MCF 10A (cell line): ENCODE data around the gene DUSP2. TPM values are rescaled to one million over a fixed set of nuclear protein-coding genes. Genes with fewer than 3 reads are reported as not detected.

Experiments used
- BruUV-seq: library from RNA; stranded (reverse); fragments of 400-500 nt; replicated peaks from 2 replicates; lab custom pipeline; 2021; lab: Mats Ljungman, UMichigan
- CTCF ChIA-PET: fragments of 300-600 bp; sonication (Branson Sonifier 250); formaldehyde crosslinking; extraction: SDS; loops from one replicate; lab custom pipeline; 2021; ENCODE audit warnings: antibody characterized with exemption, inconsistent platforms; lab: Yijun Ruan, JAX
- POLR2A ChIA-PET: fragments of 300-600, 350-650 bp; sonication (Branson Sonifier 250); formaldehyde crosslinking; extraction: SDS; loops from one replicate; lab custom pipeline; 2020; ENCODE audit warnings: antibody characterized with exemption, inconsistent platforms; lab: Yijun Ruan, JAX
- DNase-seq: peaks from one replicate; pipeline ENCODE4 v3.0.0-alpha.2; 2018; ENCODE audit not compliant: unreplicated experiment
- H3K27ac Mint-ChIP-seq: one replicate; pipeline ENCODE4 v1.8.0; 2022; ENCODE audit warnings: mild to moderate bottlenecking, low read depth, mixed read lengths; ENCODE audit not compliant: unreplicated experiment
- H3K27me3 Mint-ChIP-seq: one replicate; pipeline ENCODE4 v1.8.0; 2022; ENCODE audit warnings: mixed read lengths; ENCODE audit not compliant: insufficient read depth, unreplicated experiment
- H3K36me3 Mint-ChIP-seq: one replicate; pipeline ENCODE4 v1.8.0; 2022; ENCODE audit warnings: mild to moderate bottlenecking, moderate library complexity, mixed read lengths; ENCODE audit not compliant: insufficient read depth, unreplicated experiment
- H3K4me1 Mint-ChIP-seq: one replicate; pipeline ENCODE4 v1.8.0; 2022; ENCODE audit warnings: mixed read lengths; ENCODE audit not compliant: insufficient read depth, unreplicated experiment
- H3K4me3 Mint-ChIP-seq: one replicate; pipeline ENCODE4 v1.8.0; 2022; ENCODE audit warnings: mild to moderate bottlenecking, moderate library complexity, mixed read lengths; ENCODE audit not compliant: unreplicated experiment
- H3K9me3 Mint-ChIP-seq: one replicate; pipeline ENCODE4 v1.8.0; 2022; ENCODE audit warnings: mixed read lengths; ENCODE audit not compliant: unreplicated experiment
- intact Hi-C: fragments of 100-400 bp; cut with micrococcal nuclease; formaldehyde crosslinking; loops from 2 replicates; pipeline ENCODE4 v1.14.1; 2022
- total RNA-seq: library from RNA; stranded (reverse); gene quantifications from 2 replicates; pipeline ENCODE4 v1.2.3, GENCODE V29; 2022
- TF ChIP-seq, protein P1 (sequence below): fragments of 200-600 bp; IDR thresholded peaks from one replicate; pipeline ENCODE4 v1.8.0; 2022; ENCODE audit warnings: antibody characterized with exemption, mild to moderate bottlenecking; ENCODE audit not compliant: unreplicated experiment

DUSP2 gene
- total RNA-seq, 1 experiment from 2014 or later, result 3.3 TPM

- no peak overlapping the region for H3K27ac Mint-ChIP-seq
- ChIA-PET POLR2A (interaction anchor here (0.6 kb wide), 1 partner anchor 11 kb away, joined by 6 read pairs; no protein-coding TSS in a partner anchor), CTCF (interaction anchor here (0.7 kb wide), 1 partner anchor 889 kb away, joined by 4 read pairs; no protein-coding TSS in a partner anchor)
- no peaks in the 10 kb centered on the region for H3K4me1 Mint-ChIP-seq
- H3K36me3 Mint-ChIP-seq, result no peaks in the 10 kb centered on the region
- TF ChIP-seq, protein P1, sequence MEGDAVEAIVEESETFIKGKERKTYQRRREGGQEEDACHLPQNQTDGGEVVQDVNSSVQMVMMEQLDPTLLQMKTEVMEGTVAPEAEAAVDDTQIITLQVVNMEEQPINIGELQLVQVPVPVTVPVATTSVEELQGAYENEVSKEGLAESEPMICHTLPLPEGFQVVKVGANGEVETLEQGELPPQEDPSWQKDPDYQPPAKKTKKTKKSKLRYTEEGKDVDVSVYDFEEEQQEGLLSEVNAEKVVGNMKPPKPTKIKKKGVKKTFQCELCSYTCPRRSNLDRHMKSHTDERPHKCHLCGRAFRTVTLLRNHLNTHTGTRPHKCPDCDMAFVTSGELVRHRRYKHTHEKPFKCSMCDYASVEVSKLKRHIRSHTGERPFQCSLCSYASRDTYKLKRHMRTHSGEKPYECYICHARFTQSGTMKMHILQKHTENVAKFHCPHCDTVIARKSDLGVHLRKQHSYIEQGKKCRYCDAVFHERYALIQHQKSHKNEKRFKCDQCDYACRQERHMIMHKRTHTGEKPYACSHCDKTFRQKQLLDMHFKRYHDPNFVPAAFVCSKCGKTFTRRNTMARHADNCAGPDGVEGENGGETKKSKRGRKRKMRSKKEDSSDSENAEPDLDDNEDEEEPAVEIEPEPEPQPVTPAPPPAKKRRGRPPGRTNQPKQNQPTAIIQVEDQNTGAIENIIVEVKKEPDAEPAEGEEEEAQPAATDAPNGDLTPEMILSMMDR, result no peak
- DNase-seq, result no peak
- intact Hi-C loops, result no loop called here
- H3K27me3 Mint-ChIP-seq, result peaks cover 20% of the 10 kb centered on the region
- no peaks in the 10 kb centered on the region for H3K9me3 Mint-ChIP-seq
- no TSS peak for BruUV-seq
- H3K4me3 Mint-ChIP-seq, result peak overlapping the region; percentile 59
These were observed 30.2 kb downstream of the DUSP2 start for GRCh38 chr2:96114903-96115581.

- Mint-ChIP-seq H3K4me3 (no peak overlapping the region), H3K36me3 (no peaks in the 10 kb centered on the region), H3K9me3 (no peaks in the 10 kb centered on the region), H3K27ac (no peak overlapping the region), H3K4me1 (no peaks in the 10 kb centered on the region), H3K27me3 (peaks cover 15% of the 10 kb centered on the region)
- DNase-seq, result no peak
- intact Hi-C loops, result no loop called here
- CTCF ChIA-PET, result no interaction called here
- POLR2A ChIA-PET, result no interaction called here
- BruUV-seq, result no TSS peak
- TF ChIP-seq, protein P1, result no peak
These were observed 30.7 kb downstream of the DUSP2 start for GRCh38 chr2:96114546-96114902.

- no peaks in the 10 kb centered on the region for H3K9me3 Mint-ChIP-seq
- no peak overlapping the region for H3K4me3 Mint-ChIP-seq
- H3K27me3 Mint-ChIP-seq, result peaks cover 11% of the 10 kb centered on the region
- ChIA-PET CTCF (interaction anchor here (0.6 kb wide), 1 partner anchor 11 kb away, joined by 3 read pairs; no protein-coding TSS in a partner anchor), POLR2A (no interaction called here)
- no TSS peak for BruUV-seq
- TF ChIP-seq, protein P1, result no peak
- no peaks in the 10 kb centered on the region for H3K4me1 Mint-ChIP-seq
- intact Hi-C loops, result no loop called here
- no peak for DNase-seq
- H3K36me3 Mint-ChIP-seq, result no peaks in the 10 kb centered on the region
- no peak overlapping the region for H3K27ac Mint-ChIP-seq
These were observed 31.3 kb downstream of the DUSP2 start for GRCh38 chr2:96113951-96114350.

DNA sequence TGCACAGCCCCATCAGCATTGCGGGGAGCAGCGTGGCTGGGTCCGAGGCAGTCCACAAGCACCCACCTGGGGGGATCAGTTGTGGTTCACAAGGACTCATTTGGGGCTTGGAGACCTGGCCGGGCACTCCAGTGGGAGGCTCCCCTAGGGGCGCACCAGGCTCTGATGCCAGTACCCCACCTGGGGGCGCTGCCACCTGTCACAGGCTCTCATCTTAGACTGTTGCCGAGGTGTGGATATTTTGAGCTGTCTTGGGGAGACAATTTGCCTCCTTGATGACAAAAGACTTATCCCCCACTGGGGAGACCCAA, 31.9 kb downstream of the DUSP2 start:
- TF ChIP-seq, protein P1, result no peak
- intact Hi-C loops, result no loop called here
- BruUV-seq, result no TSS peak
- Mint-ChIP-seq H3K9me3 (no peaks in the 10 kb centered on the region), H3K36me3 (no peaks in the 10 kb centered on the region), H3K4me3 (no peak overlapping the region), H3K27me3 (peaks cover 11% of the 10 kb centered on the region), H3K4me1 (no peaks in the 10 kb centered on the region), H3K27ac (no peak overlapping the region)
- no peak for DNase-seq
- CTCF ChIA-PET, result no interaction called here
- POLR2A ChIA-PET, result no interaction called here
